ENCODE measurements around the gene NMUR2. TPM values are rescaled to one million over a fixed set of nuclear protein-coding genes. Genes with fewer than 3 reads are reported as not detected.

Gene NMUR2
- total RNA-seq, 3 donors from 2014 or later (not counting 1 experiment from before 2014, with no cell fraction given) = not detected

- 0% methylated on average over 1 of the region's 3 CpGs for WGBS (ENCODE audit: insufficient coverage)
- DNase-seq (no peak), ATAC-seq (no peak)
- Histone ChIP-seq H3K36me3 (ENCODE audit: control insufficient read depth, insufficient read depth, low read length) (no peaks in the 10 kb centered on the region), H3K27me3 (ENCODE audit: control insufficient read depth, insufficient read depth, low read length) (no peaks in the 10 kb centered on the region), H3K4me1 (ENCODE audit: control insufficient read depth, insufficient read depth, low read length) (no peaks in the 10 kb centered on the region), H3K27ac (ENCODE audit: low read length) (no peak overlapping the region), H3K4me3 (ENCODE audit: low read length) (no peak overlapping the region), H3K9me3 (ENCODE audit: control insufficient read depth, insufficient read depth, low read length) (no peaks in the 10 kb centered on the region)
- H3K4me3 Mint-ChIP-seq = no peak overlapping the region
- H3K27ac Mint-ChIP-seq = no peak overlapping the region
- H3K4me1 Mint-ChIP-seq = no peaks in the 10 kb centered on the region
- H3K36me3 Mint-ChIP-seq = no peaks in the 10 kb centered on the region
- H3K9me3 Mint-ChIP-seq = peaks cover 2 to 7% of the 10 kb centered on the region in 2 donors
- intact Hi-C loops (cut with micrococcal nuclease) = no loop called here
- no peaks in the 10 kb centered on the region for H3K27me3 Mint-ChIP-seq (ENCODE audit: low read depth in 2 of 2)
- TF ChIP-seq CTCF (IDR thresholded peaks at IDR 0.05) = no peak
These were observed 15.8 kb downstream of the NMUR2 start for GRCh38 chr5:152389208-152389849.

GRCh38 chr5:152388610-152389009 is 16.5 kb downstream of the NMUR2 start:
- 88% methylated on average over 1 of the region's 1 CpG for WGBS (ENCODE audit: insufficient coverage)
- Mint-ChIP-seq H3K27ac (no peak overlapping the region), H3K9me3 (peaks cover 0 to 10% of the 10 kb centered on the region in 2 donors)

GRCh38 chr5:152380415-152381123 is 24.5 kb downstream of the NMUR2 start:
- H3K27ac Mint-ChIP-seq = no peak overlapping the region
- H3K4me1 ChIP-seq (ENCODE audit: control insufficient read depth, insufficient read depth, low read length) = no peaks in the 10 kb centered on the region
- no peaks in the 10 kb centered on the region for H3K36me3 Mint-ChIP-seq

More at GRCh38 chr5:152388610-152389009, 16.5 kb downstream of the NMUR2 start:
- Histone ChIP-seq H3K9me3 (ENCODE audit: control insufficient read depth, insufficient read depth, low read length) (no peaks in the 10 kb centered on the region), H3K4me3 (ENCODE audit: low read length) (no peak overlapping the region), H3K4me1 (ENCODE audit: control insufficient read depth, insufficient read depth, low read length) (no peaks in the 10 kb centered on the region), H3K36me3 (ENCODE audit: control insufficient read depth, insufficient read depth, low read length) (no peaks in the 10 kb centered on the region), H3K27ac (ENCODE audit: low read length) (no peak overlapping the region), H3K27me3 (ENCODE audit: control insufficient read depth, insufficient read depth, low read length) (no peaks in the 10 kb centered on the region)
- no peaks in the 10 kb centered on the region for H3K36me3 Mint-ChIP-seq
- DNase-seq (no peak), ATAC-seq (no peak)
- no peaks in the 10 kb centered on the region for H3K4me1 Mint-ChIP-seq
- no peaks in the 10 kb centered on the region for H3K27me3 Mint-ChIP-seq (ENCODE audit: low read depth in 2 of 2)
- no peak overlapping the region for H3K4me3 Mint-ChIP-seq
- TF ChIP-seq CTCF (IDR thresholded peaks at IDR 0.05) = no peak
- intact Hi-C loops (cut with micrococcal nuclease) = no loop called here

More at GRCh38 chr5:152380415-152381123, 24.5 kb downstream of the NMUR2 start:
- H3K27ac ChIP-seq (ENCODE audit: low read length) = no peak overlapping the region
- no peak for DNase-seq
- Mint-ChIP-seq H3K9me3 (peaks cover 0 to 3% of the 10 kb centered on the region in 2 donors), H3K4me1 (no peaks in the 10 kb centered on the region), H3K27me3 (ENCODE audit: low read depth in 2 of 2) (no peaks in the 10 kb centered on the region), H3K4me3 (no peak overlapping the region)
- ATAC-seq = no peak
- 91% methylated on average over 9 of the region's 10 CpGs for WGBS (ENCODE audit: insufficient coverage)
- H3K27me3 ChIP-seq (ENCODE audit: control insufficient read depth, insufficient read depth, low read length) = no peaks in the 10 kb centered on the region
- no peak for TF ChIP-seq CTCF (IDR thresholded peaks at IDR 0.05)
- H3K4me3 ChIP-seq (ENCODE audit: low read length) = no peak overlapping the region
- intact Hi-C loops (cut with micrococcal nuclease) = no loop called here
- no peaks in the 10 kb centered on the region for H3K9me3 ChIP-seq (ENCODE audit: control insufficient read depth, insufficient read depth, low read length)
- no peaks in the 10 kb centered on the region for H3K36me3 ChIP-seq (ENCODE audit: control insufficient read depth, insufficient read depth, low read length)

All from natural killer cell (primary cell).